A549 (cell line): ENCODE results near the gene CTBP1.

Experiments
- BHLHE40 ChIP-seq: IDR thresholded peaks from 2 replicates; pipeline ENCODE4 v1.6.1; 2012; ENCODE audit warnings: low read depth, low read length, inconsistent platforms
- ELK1 ChIP-seq: fragments of 150-350 bp; IDR thresholded peaks from 2 replicates; pipeline ENCODE4 v1.6.1; 2014; ENCODE audit warnings: low read depth, mild to moderate bottlenecking, low read length
- ESRRA ChIP-seq: fragments of 150-350 bp; IDR thresholded peaks from 2 replicates; pipeline ENCODE4 v1.6.1; 2014; ENCODE audit warnings: mild to moderate bottlenecking, low read length, borderline replicate concordance
- HEYL ChIP-seq: fragments of 250-450 bp; sonication (Bioruptor Pico); IDR thresholded peaks from 2 replicates; pipeline ENCODE4 v1.8.0; 2021; ENCODE audit warnings: mild to moderate bottlenecking, moderate library complexity
- KDM1A ChIP-seq: fragments of 200-600 bp; sonication (generic); IDR thresholded peaks from 2 replicates; pipeline ENCODE4 v1.6.1; 2016; ENCODE audit warnings: low read depth, mild to moderate bottlenecking
- RCOR1 ChIP-seq: fragments of 150-350 bp; IDR thresholded peaks from 2 replicates; pipeline ENCODE4 v1.6.1; 2014; ENCODE audit warnings: antibody characterized with exemption, low read length, low read depth
- SREBF2 ChIP-seq: fragments of 450-650 bp; IDR thresholded peaks from 2 replicates; pipeline ENCODE4 v1.6.1; 2014; ENCODE audit warnings: mild to moderate bottlenecking, moderate library complexity
- TF ChIP-seq, protein P1 (sequence below): fragments of >200 bp; sonication (Bioruptor Twin); formaldehyde crosslinking; IDR thresholded peaks from 3 replicates; pipeline ENCODE4 v1.5.1; 2016
- TF ChIP-seq, protein P2 (sequence below): IDR thresholded peaks from 2 replicates; pipeline ENCODE4 v1.6.1; 2012

DNA sequence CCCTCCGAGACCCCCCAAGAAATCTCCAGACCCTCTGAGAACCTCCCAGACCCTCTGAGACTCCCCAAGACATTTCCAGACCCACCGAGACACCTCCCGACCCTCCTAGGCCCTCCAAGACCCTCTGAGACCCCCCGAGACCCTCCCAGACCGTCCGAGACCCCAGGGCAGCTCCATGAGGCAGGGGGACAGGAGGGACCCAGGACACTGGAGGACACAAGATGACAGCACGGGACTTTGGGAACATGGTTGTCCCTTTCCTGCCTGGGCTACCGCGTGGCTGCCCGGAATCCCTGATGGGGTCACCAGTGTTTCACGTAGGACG, 10.3 kb downstream of the CTBP1 start:
- TF ChIP-seq HEYL (CRISPR knock-in tag), result no peak
- no peak for TF ChIP-seq ELK1
- TF ChIP-seq ESRRA, result no peak
- TF ChIP-seq BHLHE40, result no peak
- no peak for TF ChIP-seq KDM1A
- no peak for TF ChIP-seq SREBF2
- TF ChIP-seq RCOR1, result no peak
- TF ChIP-seq, protein P1, sequence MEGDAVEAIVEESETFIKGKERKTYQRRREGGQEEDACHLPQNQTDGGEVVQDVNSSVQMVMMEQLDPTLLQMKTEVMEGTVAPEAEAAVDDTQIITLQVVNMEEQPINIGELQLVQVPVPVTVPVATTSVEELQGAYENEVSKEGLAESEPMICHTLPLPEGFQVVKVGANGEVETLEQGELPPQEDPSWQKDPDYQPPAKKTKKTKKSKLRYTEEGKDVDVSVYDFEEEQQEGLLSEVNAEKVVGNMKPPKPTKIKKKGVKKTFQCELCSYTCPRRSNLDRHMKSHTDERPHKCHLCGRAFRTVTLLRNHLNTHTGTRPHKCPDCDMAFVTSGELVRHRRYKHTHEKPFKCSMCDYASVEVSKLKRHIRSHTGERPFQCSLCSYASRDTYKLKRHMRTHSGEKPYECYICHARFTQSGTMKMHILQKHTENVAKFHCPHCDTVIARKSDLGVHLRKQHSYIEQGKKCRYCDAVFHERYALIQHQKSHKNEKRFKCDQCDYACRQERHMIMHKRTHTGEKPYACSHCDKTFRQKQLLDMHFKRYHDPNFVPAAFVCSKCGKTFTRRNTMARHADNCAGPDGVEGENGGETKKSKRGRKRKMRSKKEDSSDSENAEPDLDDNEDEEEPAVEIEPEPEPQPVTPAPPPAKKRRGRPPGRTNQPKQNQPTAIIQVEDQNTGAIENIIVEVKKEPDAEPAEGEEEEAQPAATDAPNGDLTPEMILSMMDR, result no peak
- TF ChIP-seq, protein P2, sequence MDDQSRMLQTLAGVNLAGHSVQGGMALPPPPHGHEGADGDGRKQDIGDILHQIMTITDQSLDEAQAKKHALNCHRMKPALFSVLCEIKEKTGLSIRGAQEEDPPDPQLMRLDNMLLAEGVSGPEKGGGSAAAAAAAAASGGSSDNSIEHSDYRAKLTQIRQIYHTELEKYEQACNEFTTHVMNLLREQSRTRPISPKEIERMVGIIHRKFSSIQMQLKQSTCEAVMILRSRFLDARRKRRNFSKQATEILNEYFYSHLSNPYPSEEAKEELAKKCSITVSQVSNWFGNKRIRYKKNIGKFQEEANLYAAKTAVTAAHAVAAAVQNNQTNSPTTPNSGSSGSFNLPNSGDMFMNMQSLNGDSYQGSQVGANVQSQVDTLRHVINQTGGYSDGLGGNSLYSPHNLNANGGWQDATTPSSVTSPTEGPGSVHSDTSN, result no peak
